GM19023 (cell line): ENCODE data around the gene TXK.

Experiments used
- ATAC-seq: cut with Tn5 transposase; IDR thresholded peaks from one replicate; pipeline ENCODE4 v1.9.1; 2021; ENCODE audit warnings: mild to moderate bottlenecking, moderate library complexity; ENCODE audit not compliant: unreplicated experiment

Gene TXK

GRCh38 chr4:48138511-48138910 is 4.5 kb upstream of the TXK start:
- no peak for ATAC-seq

GRCh38 chr4:48137846-48138245 is 3.8 kb upstream of the TXK start:
- no peak for ATAC-seq

GRCh38 chr4:48133669-48134068 is 381 bp downstream of the TXK start:
- no peak for ATAC-seq

GRCh38 chr4:48131736-48132135 is 2.3 kb downstream of the TXK start:
- ATAC-seq, result no peak

- no peak for ATAC-seq
These were observed 4.0 kb downstream of the TXK start for GRCh38 chr4:48130100-48130499.

GRCh38 chr4:48129307-48130014 is 4.6 kb downstream of the TXK start:
- ATAC-seq, result no peak

- peak; percentile 76 for ATAC-seq
These were observed 6.2 kb downstream of the TXK start for GRCh38 chr4:48127682-48128404.

GRCh38 chr4:48127231-48127630 is 6.8 kb downstream of the TXK start:
- no peak for ATAC-seq

GRCh38 chr4:48126621-48127020 is 7.4 kb downstream of the TXK start:
- no peak for ATAC-seq

GRCh38 chr4:48124870-48125269 is 9.2 kb downstream of the TXK start:
- no peak for ATAC-seq

GRCh38 chr4:48122756-48123155 is 11.3 kb downstream of the TXK start:
- ATAC-seq, result no peak

GRCh38 chr4:48121180-48121579 is 12.9 kb downstream of the TXK start:
- no peak for ATAC-seq

GRCh38 chr4:48120132-48120531 is 13.9 kb downstream of the TXK start:
- no peak for ATAC-seq

- no peak for ATAC-seq
These were observed 14.4 kb downstream of the TXK start for GRCh38 chr4:48119646-48120045.

GRCh38 chr4:48118081-48118480 is 16.0 kb downstream of the TXK start:
- no peak for ATAC-seq

GRCh38 chr4:48116582-48116981 is 17.5 kb downstream of the TXK start:
- no peak for ATAC-seq

GRCh38 chr4:48114412-48114811 is 19.6 kb downstream of the TXK start:
- ATAC-seq, result no peak

- no peak for ATAC-seq
These were observed 21.9 kb downstream of the TXK start for GRCh38 chr4:48112017-48112667.

- no peak for ATAC-seq
These were observed 23.5 kb downstream of the TXK start for GRCh38 chr4:48110452-48110978.

GRCh38 chr4:48109413-48110263 is 24.4 kb downstream of the TXK start:
- peak; percentile 69 for ATAC-seq
